Measurements from ENCODE around the gene BEND6. TPM values are rescaled to one million over a fixed set of nuclear protein-coding genes. Genes with fewer than 3 reads are reported as not detected.

Gene BEND6
- total RNA-seq, 1 experiment from 2014 or later, result 0.58 TPM

DNA sequence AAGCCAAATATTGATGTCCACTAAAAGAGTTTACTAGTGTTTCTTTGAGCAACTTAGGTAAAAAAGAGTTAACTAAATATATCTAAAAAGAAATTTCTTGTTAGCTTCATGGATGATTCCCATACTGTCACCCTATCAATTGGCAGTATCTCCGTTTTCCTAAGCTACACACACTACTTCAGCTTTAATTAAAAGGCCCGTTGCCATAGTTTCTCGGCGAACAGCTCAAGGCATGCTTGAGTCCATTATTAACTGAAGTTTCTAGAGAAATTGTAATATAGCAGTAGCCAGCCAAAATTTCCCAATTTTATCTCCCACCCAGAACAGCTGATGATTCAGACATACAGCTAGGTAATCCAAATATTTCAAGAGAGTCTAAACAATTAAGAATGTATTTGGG lies 20.0 kb upstream of the BEND6 start:
- POLR2A ChIA-PET (ENCODE audit: unreplicated experiment), result interaction anchor here (0.6 kb wide), 1 partner anchor 20 kb away, joined by 5 read pairs; the partner anchor contains the start of gene BEND6
- CTCF ChIA-PET, result interaction anchor here (0.6 kb wide), 1 partner anchor 64 kb away, joined by 10 read pairs; no protein-coding TSS in a partner anchor
- H4K20me1 ChIP-seq (ENCODE audit: low read length), result no peaks in the 10 kb centered on the region
- ATAC-seq (no peak), DNase-seq (no peak)
- H3K27ac ChIP-seq (ENCODE audit: low read length), result no peak overlapping the region
- no peaks in the 10 kb centered on the region for H3K27me3 ChIP-seq (ENCODE audit: low read length)
- intact Hi-C loops (cut with micrococcal nuclease), result no loop called here
- H3K4me2 ChIP-seq (ENCODE audit: low read length), result no peak overlapping the region
- no peak overlapping the region for H3K4me3 ChIP-seq (ENCODE audit: low read length)
- H3F3A ChIP-seq (ENCODE audit: low read length, unreplicated experiment), result peaks cover 5% of the 10 kb centered on the region
- H3K4me1 ChIP-seq (ENCODE audit: insufficient read depth, low read length), result peaks cover 19% of the 10 kb centered on the region
- no peaks in the 10 kb centered on the region for H3K36me3 ChIP-seq (ENCODE audit: low read depth, low read length)
- H2AFZ ChIP-seq (ENCODE audit: low read length), result no peak overlapping the region
- TF ChIP-seq, protein P1, sequence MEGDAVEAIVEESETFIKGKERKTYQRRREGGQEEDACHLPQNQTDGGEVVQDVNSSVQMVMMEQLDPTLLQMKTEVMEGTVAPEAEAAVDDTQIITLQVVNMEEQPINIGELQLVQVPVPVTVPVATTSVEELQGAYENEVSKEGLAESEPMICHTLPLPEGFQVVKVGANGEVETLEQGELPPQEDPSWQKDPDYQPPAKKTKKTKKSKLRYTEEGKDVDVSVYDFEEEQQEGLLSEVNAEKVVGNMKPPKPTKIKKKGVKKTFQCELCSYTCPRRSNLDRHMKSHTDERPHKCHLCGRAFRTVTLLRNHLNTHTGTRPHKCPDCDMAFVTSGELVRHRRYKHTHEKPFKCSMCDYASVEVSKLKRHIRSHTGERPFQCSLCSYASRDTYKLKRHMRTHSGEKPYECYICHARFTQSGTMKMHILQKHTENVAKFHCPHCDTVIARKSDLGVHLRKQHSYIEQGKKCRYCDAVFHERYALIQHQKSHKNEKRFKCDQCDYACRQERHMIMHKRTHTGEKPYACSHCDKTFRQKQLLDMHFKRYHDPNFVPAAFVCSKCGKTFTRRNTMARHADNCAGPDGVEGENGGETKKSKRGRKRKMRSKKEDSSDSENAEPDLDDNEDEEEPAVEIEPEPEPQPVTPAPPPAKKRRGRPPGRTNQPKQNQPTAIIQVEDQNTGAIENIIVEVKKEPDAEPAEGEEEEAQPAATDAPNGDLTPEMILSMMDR (conservative IDR thresholded peaks at IDR 0.05; ENCODE audit: low read depth, low read length), result no peak
- TF ChIP-seq EZH2phosphoT487 (IDR thresholded peaks at IDR 0.05; ENCODE audit: borderline replicate concordance, low read length) (no peak), EZH2 (IDR thresholded peaks at IDR 0.05; ENCODE audit: low read length, unreplicated experiment) (no peak)
- H3K9me2 ChIP-seq (replicated peaks; ENCODE audit: low read length), result no peaks in the 10 kb centered on the region
- no peaks in the 10 kb centered on the region for H3K9me3 ChIP-seq (ENCODE audit: low read length)
- no peak overlapping the region for H3K9ac ChIP-seq (ENCODE audit: low read length)
- H3K79me2 ChIP-seq (ENCODE audit: low read length), result 0 out of 2 replicates have a peak, but pooled peaks cover 3% of the 10 kb centered on the region
- BruUV-seq (replicated peaks), result no TSS peak

DNA sequence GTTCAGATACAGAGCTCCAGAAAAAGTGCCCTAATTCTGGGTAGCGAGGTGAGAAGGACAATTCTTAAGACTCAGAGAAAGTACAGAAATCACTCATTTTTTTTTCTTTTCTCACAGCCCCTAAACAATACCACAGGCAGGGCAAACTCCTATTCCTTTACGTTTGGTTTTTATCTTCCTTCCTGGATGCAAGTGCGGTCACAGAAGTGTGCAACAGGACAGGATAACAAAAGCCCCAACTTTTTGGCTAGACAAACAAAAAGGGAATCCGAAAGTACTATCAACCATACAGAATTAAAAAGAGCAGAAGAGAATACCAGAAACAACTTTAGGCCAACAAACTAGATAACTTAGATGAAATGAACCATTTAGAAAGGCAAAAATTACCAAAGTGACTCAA lies 18.4 kb upstream of the BEND6 start:
- H4K20me1 ChIP-seq (ENCODE audit: low read length), result no peaks in the 10 kb centered on the region
- TF ChIP-seq, protein P1 (conservative IDR thresholded peaks at IDR 0.05; ENCODE audit: low read depth, low read length), result no peak
- TF ChIP-seq EZH2phosphoT487 (IDR thresholded peaks at IDR 0.05; ENCODE audit: borderline replicate concordance, low read length) (no peak), EZH2 (IDR thresholded peaks at IDR 0.05; ENCODE audit: low read length, unreplicated experiment) (no peak)
- no peak overlapping the region for H3K4me2 ChIP-seq (ENCODE audit: low read length)
- no peak overlapping the region for H3K9ac ChIP-seq (ENCODE audit: low read length)
- no peak overlapping the region for H3K27ac ChIP-seq (ENCODE audit: low read length)
- ATAC-seq (no peak), DNase-seq (no peak)
- no peaks in the 10 kb centered on the region for H3K9me2 ChIP-seq (replicated peaks; ENCODE audit: low read length)
- no peaks in the 10 kb centered on the region for H3K27me3 ChIP-seq (ENCODE audit: low read length)
- BruUV-seq (replicated peaks), result no TSS peak
- CTCF ChIA-PET, result no interaction called here
- 0 out of 2 replicates have a peak, but pooled peaks cover 3% of the 10 kb centered on the region for H3K79me2 ChIP-seq (ENCODE audit: low read length)
- intact Hi-C loops (cut with micrococcal nuclease), result no loop called here
- peaks cover 19% of the 10 kb centered on the region for H3K4me1 ChIP-seq (ENCODE audit: insufficient read depth, low read length)
- H3K9me3 ChIP-seq (ENCODE audit: low read length), result peaks cover 5% of the 10 kb centered on the region
- H3K4me3 ChIP-seq (ENCODE audit: low read length), result no peak overlapping the region
- peaks cover 5% of the 10 kb centered on the region for H3F3A ChIP-seq (ENCODE audit: low read length, unreplicated experiment)
- H2AFZ ChIP-seq (ENCODE audit: low read length), result no peak overlapping the region
- POLR2A ChIA-PET (ENCODE audit: unreplicated experiment), result no interaction called here
- H3K36me3 ChIP-seq (ENCODE audit: low read depth, low read length), result no peaks in the 10 kb centered on the region

DNA sequence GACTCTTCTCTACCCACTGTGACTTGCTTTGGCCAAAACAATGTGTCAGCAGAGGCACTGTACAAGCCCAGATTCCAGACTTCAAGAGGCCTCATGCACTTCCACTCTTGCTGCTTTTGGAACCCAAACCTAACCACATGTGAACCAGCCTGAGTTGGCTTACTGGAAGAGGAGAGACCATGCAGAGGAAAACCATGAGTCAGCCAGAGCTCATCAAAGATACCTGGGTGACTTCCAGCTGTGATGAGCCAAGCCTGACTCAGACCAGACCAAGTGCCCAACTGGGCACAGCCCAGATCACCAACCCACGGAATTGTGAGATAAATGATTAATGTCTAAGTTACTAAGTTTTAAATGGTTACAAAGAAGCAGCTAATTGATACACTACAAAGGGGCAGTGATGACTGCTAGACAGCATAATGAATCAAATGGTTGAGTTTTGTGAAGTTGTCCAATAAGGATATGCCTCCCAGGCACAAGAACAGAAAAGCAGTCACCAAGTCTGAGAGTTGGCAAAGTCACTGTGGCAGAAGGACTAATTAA lies 16.2 kb upstream of the BEND6 start:
- POLR2A ChIA-PET (ENCODE audit: unreplicated experiment), result interaction anchor here (0.7 kb wide), 1 partner anchor 27 kb away, joined by 3 read pairs; no protein-coding TSS in a partner anchor

More for the DNA sequence above, 16.2 kb upstream of the BEND6 start:
- TF ChIP-seq EZH2 (IDR thresholded peaks at IDR 0.05; ENCODE audit: low read length, unreplicated experiment), result no peak
- Histone ChIP-seq H3K4me1 (ENCODE audit: insufficient read depth, low read length) (peaks cover 19% of the 10 kb centered on the region), H3K27me3 (ENCODE audit: low read length) (no peaks in the 10 kb centered on the region), H3K9me2 (replicated peaks; ENCODE audit: low read length) (no peaks in the 10 kb centered on the region), H3K79me2 (ENCODE audit: low read length) (0 out of 2 replicates have a peak, but pooled peaks cover 3% of the 10 kb centered on the region), H3F3A (ENCODE audit: low read length, unreplicated experiment) (peaks cover 5% of the 10 kb centered on the region), H3K9ac (ENCODE audit: low read length) (peak overlapping the region; percentile 33), H3K36me3 (ENCODE audit: low read depth, low read length) (no peaks in the 10 kb centered on the region), H3K9me3 (ENCODE audit: low read length) (peaks cover 9% of the 10 kb centered on the region), H3K4me3 (ENCODE audit: low read length) (peak overlapping the region; percentile 48; the same call in 1 of the 2 replicates), H2AFZ (ENCODE audit: low read length) (peak overlapping the region; percentile 62), H3K4me2 (ENCODE audit: low read length) (peak overlapping the region; percentile 61), H4K20me1 (ENCODE audit: low read length) (no peaks in the 10 kb centered on the region), H3K27ac (ENCODE audit: low read length) (peak overlapping the region; percentile 85)
- ATAC-seq, result peak; percentile 99
- DNase-seq, result peak; percentile 99
- BruUV-seq (replicated peaks), result no TSS peak
- CTCF ChIA-PET, result interaction anchor here (0.6 to 1.5 kb wide), 4 partner anchors 16 to 36 kb away, joined by 4 read pairs; partner anchors contain the start of gene BEND6
- intact Hi-C loops (cut with micrococcal nuclease), result no loop called here
